ENCODE data around the gene SEPTIN2.
"Not testable (repeated sequence)": the region's sequence is repeated elsewhere in the genome, so short reads cannot be mapped to it uniquely, and the experiment has no call there.

The SEPTIN2 gene

GRCh38 chr2:241375300-241375699, 59.6 kb downstream of the SEPTIN2 start:
- FAIRE-seq: no peak
- DNase-seq (ENCODE audit: extremely low spot score, insufficient read length, low read depth): no peak

- DNase-seq (ENCODE audit: extremely low spot score, insufficient read length, low read depth): no peak
- FAIRE-seq: peak; percentile 39
Observed at GRCh38 chr2:241376808-241377207, 61.1 kb downstream of the SEPTIN2 start.

GRCh38 chr2:241378816-241379215, 63.1 kb downstream of the SEPTIN2 start:
- no peak for FAIRE-seq
- no peak for DNase-seq (ENCODE audit: extremely low spot score, insufficient read length, low read depth)

- DNase-seq (ENCODE audit: extremely low spot score, insufficient read length, low read depth) (no peak), FAIRE-seq (no peak)
Observed at GRCh38 chr2:241379481-241380480, 64.1 kb downstream of the SEPTIN2 start.

GRCh38 chr2:241381872-241382271, 66.1 kb downstream of the SEPTIN2 start:
- DNase-seq (ENCODE audit: extremely low spot score, insufficient read length, low read depth) (no peak), FAIRE-seq (no peak)

GRCh38 chr2:241385450-241385849, 69.7 kb downstream of the SEPTIN2 start:
- not testable (repeated sequence) for FAIRE-seq

GRCh38 chr2:241386519-241386918, 70.8 kb downstream of the SEPTIN2 start:
- DNase-seq (ENCODE audit: extremely low spot score, insufficient read length, low read depth) (no peak), FAIRE-seq (no peak)

More at GRCh38 chr2:241385450-241385849, 69.7 kb downstream of the SEPTIN2 start:
- DNase-seq (ENCODE audit: extremely low spot score, insufficient read length, low read depth): not testable (repeated sequence)

GRCh38 chr2:241389697-241390096, 74.0 kb downstream of the SEPTIN2 start:
- FAIRE-seq: no peak
- no peak for DNase-seq (ENCODE audit: extremely low spot score, insufficient read length, low read depth)

- DNase-seq (ENCODE audit: extremely low spot score, insufficient read length, low read depth) (no peak), FAIRE-seq (peak; percentile 83)
Observed at GRCh38 chr2:241390301-241391206, 74.8 kb downstream of the SEPTIN2 start.

GRCh38 chr2:241391892-241392665, 76.4 kb downstream of the SEPTIN2 start:
- DNase-seq (ENCODE audit: extremely low spot score, insufficient read length, low read depth) (no peak), FAIRE-seq (peak; percentile 62)

- DNase-seq (ENCODE audit: extremely low spot score, insufficient read length, low read depth); FAIRE-seq: not testable (repeated sequence)
Observed at GRCh38 chr2:241392753-241393152, 77.0 kb downstream of the SEPTIN2 start.

- peak; percentile 31 for FAIRE-seq
Observed at GRCh38 chr2:241393524-241394196, 77.9 kb downstream of the SEPTIN2 start.

GRCh38 chr2:241396809-241397208, 81.1 kb downstream of the SEPTIN2 start:
- not testable (repeated sequence) for FAIRE-seq; DNase-seq (ENCODE audit: extremely low spot score, insufficient read length, low read depth)

More at GRCh38 chr2:241393524-241394196, 77.9 kb downstream of the SEPTIN2 start:
- DNase-seq (ENCODE audit: extremely low spot score, insufficient read length, low read depth): no peak

GRCh38 chr2:241399941-241400922, 84.5 kb downstream of the SEPTIN2 start:
- DNase-seq (ENCODE audit: extremely low spot score, insufficient read length, low read depth): no peak
- FAIRE-seq: no peak

Data from GM18507 (cell line).